GM18858 (cell line): ENCODE results near the gene ROBO1.
A peak's percentile ranks its signal among the peaks of the same experiment; 100 is the strongest.

ENCODE experiments used
- ATAC-seq: cut with Tn5 transposase; IDR thresholded peaks from one replicate; pipeline ENCODE4 v1.9.1; 2021; ENCODE audit not compliant: unreplicated experiment

Gene ROBO1

DNA sequence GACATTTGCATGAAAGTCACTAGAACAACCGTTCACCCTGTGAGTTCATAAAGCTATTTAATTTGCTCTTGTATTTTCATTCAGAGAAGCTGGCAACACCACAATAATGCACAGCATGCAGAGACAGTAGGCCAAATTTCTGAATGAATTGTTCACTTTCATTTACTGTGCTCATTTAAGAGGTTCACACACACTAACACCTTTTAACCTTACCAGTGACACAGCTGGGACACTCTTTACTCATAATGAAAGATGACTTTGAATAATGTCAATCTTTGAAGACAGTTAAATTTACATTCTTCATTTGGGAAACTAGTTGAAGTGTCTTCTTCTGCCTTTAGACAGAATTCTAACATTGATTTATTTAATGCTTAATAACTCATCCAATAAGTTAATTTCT, 95.7 kb downstream of the ROBO1 start:
- no peak for ATAC-seq

- ATAC-seq, result no peak
These were observed 97.6 kb downstream of the ROBO1 start for GRCh38 chr3:79670178-79670577.

DNA sequence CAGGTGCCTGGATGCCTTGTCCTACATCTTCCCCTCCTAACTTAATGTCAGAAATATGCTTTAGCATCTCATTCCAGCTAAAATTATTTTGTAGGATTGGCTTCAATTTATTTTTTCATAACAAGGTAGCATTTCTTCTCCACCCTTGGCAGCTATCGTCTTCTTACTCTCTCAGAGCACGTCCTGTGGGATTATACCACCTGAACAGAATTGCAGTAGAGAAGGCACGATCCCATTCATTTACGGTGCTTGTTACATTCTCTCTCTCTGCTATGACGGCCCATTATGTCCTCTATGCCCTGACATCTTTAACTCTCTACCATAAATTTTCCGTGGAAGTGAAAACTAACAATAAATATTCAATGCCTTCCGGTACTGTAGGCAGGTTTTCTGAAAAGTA, 103.3 kb downstream of the ROBO1 start:
- no peak for ATAC-seq

- no peak for ATAC-seq
These were observed 105.9 kb downstream of the ROBO1 start for GRCh38 chr3:79661896-79662295.

GRCh38 chr3:79657076-79657475, 110.7 kb downstream of the ROBO1 start:
- no peak for ATAC-seq

DNA sequence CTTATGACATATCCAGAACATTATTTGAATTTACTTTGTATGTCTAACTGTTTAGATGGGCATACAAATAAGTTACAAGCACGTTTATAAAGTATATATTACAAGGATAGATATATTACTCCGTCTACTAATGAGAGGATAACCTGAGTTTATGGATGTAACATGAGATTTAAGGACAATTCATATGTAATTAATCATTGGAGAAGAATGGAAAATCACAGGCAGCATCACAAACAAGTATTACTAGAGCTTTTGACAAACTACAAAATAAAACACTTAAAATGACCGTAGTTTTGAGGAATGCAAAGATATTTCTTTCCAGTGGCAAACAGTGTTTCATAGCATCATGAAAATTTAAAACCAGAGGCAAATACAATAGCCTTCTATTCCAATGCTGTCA, 113.8 kb downstream of the ROBO1 start:
- ATAC-seq, result no peak

DNA sequence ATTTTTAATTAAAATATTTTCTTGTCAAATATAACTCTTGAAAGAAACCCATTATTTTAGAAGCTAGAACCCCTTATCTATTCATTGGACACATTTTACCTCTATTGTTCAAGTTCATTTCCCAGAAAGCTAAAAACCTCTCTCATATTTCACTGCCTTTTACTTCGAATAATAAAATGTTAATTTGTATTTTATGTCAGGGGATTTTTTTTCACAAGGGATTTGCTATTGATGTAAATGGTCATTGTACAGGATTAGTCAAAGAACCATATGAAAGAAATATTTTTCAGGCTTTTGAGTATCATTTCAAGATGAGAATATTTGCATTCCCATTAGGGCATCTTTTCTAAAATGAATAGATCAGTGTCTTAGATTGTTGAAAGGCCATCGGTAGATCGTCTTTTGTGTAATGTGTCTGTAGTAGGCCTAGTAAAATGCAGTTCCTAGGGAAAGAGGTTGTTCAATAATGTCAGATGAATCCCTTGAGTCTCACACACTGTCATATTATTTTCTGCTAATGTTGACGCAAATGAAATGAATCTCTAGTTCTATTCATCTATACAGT, 114.5 kb downstream of the ROBO1 start:
- ATAC-seq, result no peak

GRCh38 chr3:79651536-79652065, 116.2 kb downstream of the ROBO1 start:
- ATAC-seq, result no peak

- no peak for ATAC-seq
These were observed 127.9 kb downstream of the ROBO1 start for GRCh38 chr3:79639855-79640254.

DNA sequence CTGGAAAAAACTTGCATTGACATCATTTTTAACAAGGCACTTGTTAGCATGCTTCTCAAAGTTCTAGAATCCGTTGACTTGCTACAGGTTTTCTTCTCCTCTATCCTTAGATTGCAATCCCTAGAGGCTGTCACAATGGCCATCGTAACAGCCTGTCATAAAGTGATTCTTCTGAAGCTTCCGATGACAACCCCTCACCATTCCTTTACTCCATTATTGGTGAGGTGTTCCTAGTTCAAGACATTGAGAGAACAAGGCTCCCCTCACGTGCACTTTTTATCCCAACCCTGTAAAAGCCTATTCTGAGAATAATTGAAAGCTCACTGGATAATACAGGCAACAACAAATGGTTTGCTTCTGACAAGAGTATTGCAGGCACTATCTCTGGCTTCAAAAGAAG, 131.4 kb downstream of the ROBO1 start:
- ATAC-seq, result no peak

- ATAC-seq, result no peak
These were observed 135.0 kb downstream of the ROBO1 start for GRCh38 chr3:79632842-79633241.

DNA sequence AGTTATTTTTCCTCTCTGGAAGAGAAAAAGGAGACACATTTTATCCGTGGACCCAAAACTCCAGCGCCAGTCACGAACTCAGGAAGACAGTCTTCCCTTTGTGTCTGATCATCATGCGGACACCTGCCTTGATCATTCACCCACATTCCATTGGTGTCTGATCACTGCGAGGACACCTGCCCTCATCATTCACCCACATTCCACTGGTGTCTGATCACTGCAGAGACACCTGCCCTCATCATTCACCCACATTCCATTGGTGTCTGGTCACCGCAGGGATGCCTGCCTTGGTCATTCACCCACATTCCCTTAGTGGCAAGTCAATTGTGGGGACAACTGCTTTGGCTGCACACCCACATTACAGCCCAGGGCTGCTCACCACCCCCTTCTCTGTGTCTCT, 148.9 kb downstream of the ROBO1 start:
- no peak for ATAC-seq

GRCh38 chr3:79606414-79606813, 161.4 kb downstream of the ROBO1 start:
- ATAC-seq, result no peak

GRCh38 chr3:79604681-79605080, 163.1 kb downstream of the ROBO1 start:
- no peak for ATAC-seq

GRCh38 chr3:79602385-79602784, 165.4 kb downstream of the ROBO1 start:
- no peak for ATAC-seq

DNA sequence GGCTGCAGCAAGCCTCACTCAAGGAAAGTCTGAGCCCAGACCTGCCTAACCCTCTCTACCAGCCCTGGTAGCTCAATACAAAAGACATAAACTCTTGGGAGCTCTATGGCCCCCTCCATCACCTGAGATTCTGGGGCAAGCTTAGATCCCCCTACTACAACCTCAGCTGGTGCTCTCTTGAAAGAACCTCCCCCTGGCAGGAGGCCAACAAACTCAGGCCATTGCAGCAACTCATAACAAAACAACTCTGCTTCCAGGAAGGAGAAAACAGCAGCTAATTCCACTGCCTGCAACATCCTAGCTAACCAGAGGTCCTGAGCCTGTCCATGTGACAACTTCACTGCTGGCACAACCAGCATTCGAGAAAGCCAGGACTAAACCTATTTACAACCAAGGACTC, 169.2 kb downstream of the ROBO1 start:
- no peak for ATAC-seq

DNA sequence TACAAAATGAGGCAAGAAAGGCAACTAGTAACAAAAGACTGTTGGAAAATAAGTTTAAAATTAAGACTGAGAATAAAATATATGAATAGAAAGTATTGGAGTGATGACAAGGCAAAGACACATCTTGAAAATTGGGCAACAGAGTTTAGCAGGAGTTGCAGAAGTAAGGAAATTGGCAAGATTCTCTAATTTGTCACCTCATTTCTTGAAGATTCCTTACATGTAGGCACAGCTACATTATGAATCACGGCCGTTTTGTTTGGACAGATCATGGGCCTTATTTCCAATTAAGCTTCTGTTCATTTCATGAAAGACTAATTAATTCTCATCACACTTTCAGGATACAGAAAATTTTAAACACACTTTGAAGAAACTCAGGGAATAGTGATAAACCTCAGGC, 170.1 kb downstream of the ROBO1 start:
- no peak for ATAC-seq

- ATAC-seq, result no peak
These were observed 180.6 kb downstream of the ROBO1 start for GRCh38 chr3:79587150-79587549.

- ATAC-seq, result no peak
These were observed 181.6 kb downstream of the ROBO1 start for GRCh38 chr3:79586232-79586631.

DNA sequence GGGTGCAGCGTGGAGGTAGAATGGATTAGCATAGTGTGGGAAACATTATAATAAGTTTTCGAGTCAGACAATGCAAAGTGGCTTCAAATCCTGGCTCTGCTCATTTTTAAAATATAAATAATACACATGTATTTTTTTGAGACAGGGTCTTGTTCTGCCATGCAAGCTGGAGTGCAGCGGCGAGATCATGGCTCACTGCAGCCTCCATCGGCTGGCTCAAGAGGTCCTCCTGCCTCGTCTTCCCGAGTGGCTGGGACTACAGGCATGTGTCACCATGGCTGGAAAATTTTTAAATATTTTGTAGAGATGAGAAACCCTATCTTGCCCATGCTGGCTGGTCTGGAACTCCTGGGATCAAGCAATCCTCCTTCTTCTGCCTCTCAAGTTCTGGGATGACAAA, 194.9 kb downstream of the ROBO1 start:
- ATAC-seq, result no peak

DNA sequence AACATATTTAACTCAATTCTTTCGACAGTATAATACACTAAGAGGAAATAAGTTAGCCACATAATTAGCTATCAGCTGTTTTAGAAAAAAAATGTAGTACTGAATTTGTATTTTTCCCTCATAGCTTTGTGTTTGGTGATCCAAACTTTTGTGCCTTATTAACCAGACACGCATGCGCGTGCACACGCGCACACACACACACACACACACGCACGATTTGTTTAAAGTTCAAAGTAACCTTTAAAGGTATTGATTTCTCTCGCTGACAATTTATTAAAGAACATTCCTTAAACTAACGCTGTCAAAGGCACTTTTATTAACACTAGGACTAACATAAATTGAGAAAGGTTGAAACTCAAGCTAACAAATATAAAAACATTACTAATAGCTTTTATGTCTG, 198.9 kb downstream of the ROBO1 start:
- no peak for ATAC-seq

DNA sequence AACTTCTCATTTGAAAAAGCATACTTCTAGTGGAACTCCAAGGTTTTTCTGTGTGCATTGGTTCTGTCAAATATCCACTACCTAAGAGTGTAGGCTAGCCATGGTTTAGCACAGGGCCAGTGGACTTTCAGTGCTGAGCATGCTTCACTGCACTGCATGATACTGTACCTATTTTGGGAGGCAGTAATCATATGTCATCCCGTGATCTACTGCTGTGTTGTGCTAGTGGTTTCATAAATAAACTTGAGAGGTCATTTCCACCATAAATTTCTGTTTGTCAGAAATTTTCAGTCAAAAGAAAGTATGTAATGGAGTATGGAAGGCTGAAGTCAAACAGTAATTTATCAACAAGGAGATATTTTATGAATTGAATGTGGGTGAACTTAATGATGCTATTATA, 203.6 kb downstream of the ROBO1 start:
- ATAC-seq, result peak; percentile 62

GRCh38 chr3:79560698-79561097, 207.1 kb downstream of the ROBO1 start:
- no peak for ATAC-seq
